HG03135 (cell line): ENCODE data around the gene DHRS12.
"Not testable (repeated sequence)": the region's sequence is repeated elsewhere in the genome, so short reads cannot be mapped to it uniquely, and the experiment has no call there.

Experiments used
- ATAC-seq: cut with Tn5 transposase; IDR thresholded peaks from one replicate; pipeline ENCODE4 v1.9.1; 2021; ENCODE audit warnings: mild to moderate bottlenecking, moderate library complexity; ENCODE audit not compliant: unreplicated experiment

Gene DHRS12

DNA sequence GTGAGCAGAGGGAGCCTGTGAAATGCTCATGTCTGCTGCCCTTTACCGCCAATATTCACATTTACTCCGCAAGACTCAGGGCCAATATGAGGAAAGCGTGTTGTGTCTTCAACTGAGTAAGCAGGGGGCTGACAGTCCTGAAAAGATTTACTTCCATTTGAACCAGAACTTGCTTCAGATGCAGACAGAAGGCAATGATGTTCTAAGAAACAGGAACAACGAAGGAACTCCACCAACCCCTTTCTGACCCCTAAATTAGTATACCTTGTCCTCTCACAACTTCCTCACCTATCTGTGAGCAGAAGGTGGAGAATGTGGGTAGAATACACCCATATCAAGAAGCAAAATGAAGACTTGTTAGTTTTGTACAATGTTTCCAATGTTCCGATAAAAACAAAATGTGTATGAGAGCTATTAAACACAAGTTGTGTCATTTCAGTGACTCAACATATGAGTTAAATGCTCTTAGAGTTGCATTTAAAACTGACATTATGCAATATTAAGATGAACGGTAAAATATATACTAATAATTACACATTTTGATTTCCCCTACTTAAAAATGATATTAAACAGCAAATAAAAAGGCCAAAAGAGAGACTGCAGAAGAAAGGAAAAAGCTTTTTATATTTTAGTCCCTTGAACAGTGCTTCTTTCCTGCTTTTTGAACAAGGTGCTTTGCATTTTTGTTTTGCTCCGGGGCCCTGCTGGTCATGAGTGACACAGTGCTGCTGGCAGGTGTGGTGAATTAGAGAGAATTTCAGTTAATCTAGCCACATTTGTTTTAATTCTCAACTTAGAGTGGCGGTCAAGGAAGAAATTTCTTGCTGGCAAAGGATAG lies 25.0 kb upstream of the DHRS12 start:
- no peak for ATAC-seq

DNA sequence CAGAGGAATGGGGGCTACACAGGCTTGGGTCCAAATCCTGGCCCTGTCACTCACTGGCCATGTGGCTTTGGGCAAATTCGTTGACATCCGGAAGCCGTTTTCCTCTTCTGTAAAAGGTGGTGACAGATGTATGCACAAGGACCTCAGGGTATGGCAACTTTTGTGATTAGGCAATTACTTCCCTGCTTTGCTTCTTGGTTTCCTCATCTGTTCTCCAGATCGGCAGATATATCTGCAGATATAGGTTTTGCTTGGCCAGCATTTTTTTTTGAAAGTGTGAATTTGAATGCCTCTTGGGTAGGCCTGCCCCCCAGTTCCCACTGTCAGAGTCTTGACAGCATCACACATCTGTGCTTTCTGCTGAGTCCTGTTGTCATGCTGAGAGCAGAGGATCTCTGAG lies 23.3 kb upstream of the DHRS12 start:
- ATAC-seq, result no peak

DNA sequence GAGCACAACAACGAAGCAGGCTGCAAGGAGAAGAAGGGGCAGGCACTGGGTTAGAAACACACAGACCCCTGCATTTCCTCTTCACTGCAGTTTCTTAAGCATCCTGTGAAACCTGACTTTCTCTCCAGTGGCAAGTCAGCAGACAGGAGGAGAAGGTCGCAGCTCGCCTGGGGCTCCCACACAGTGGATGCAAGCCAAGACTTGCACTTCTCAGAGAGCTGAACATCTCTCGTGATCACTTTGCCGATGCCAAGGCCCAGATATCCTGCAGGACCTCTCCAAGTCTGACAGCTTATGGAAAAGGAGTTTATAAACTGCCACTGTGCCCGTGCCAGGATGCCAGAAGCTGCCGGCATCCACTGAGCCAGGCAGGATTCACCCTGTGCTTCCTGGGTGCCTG lies 22.6 kb upstream of the DHRS12 start:
- no peak for ATAC-seq

DNA sequence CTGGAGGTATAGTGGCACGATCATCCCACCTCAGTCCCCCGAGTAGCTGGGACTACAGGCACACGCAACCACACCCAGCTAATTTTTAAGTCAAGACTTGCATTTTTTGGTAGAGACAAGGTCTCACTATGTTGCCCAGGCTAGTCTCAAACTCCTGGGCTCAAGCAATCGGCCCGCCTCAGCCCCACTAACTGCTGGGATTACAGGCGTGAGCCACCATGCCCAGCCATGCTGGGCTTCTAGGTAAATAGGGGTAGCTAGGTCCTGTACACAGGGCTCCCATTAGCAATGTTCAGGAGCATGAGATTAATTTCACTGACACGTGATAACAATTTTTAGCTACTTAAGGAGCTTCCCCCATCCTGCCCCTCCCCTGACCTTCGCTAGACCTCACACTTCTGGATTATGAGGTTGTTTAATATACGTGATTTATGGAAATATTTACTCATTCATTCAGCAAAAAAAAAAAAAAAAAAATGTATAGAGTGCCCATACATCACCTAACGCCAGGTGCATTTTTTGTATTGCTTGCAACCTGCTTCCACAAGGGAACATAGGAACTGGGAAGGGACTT lies 21.8 kb upstream of the DHRS12 start:
- ATAC-seq, result no peak

DNA sequence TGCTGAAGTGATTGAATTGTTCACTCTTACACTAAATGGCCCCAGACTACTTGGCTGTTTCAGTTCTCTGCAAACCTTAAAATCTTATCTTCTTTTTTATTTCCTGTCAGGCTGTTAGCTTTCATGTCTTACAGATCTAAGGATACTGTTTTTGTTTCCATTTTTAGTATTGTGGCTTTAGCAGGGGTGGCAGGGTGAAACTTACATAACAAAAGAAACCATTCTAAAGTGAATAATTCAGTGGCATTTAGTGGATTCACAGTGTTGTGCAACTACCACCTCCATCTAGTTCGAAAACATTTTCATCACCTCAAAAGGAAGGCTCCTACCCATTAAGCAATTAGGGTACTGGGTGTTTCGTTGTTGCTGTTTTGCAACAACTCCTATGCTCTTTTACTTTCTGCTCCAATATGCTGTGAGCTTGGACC lies 21.2 kb upstream of the DHRS12 start:
- ATAC-seq, result no peak

DNA sequence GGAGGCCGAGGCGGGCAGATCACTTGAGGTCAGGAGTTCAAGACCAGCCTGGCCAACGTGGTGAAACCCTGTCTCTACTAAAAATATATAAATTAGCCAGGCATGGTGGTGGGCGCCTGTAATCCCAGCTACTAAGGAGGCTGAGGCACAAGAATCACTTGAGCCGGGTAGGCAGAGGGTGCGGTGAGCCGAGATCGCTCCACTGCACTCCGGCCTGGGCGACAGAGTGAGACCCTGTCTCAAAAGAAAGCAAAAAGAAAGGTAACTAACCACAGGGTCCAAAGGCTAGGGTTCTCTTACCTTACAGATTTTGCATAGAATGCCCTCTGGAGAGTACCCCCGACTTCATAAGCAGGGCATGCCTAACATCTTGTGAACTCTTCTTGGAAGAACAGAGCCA lies 20.7 kb upstream of the DHRS12 start:
- ATAC-seq, result not testable (repeated sequence)

DNA sequence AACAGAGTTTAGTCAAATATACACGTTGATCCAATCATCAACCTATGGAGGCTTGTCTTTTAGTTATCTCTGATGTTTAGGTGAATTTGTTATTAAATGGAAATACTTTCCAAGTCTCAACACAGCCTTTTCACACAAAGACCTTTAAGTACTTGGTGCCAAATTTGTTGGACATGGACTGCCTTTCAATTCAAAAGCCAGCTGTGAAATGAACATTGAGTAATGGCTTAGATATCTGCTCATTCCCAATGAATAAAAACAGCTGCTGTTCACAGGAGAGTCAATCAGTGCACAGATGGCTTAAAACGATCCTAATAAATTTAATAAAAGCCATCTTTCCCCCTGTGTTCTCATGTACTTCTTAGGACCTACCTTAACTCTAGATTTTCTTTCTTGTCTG lies 19.9 kb upstream of the DHRS12 start:
- no peak for ATAC-seq

DNA sequence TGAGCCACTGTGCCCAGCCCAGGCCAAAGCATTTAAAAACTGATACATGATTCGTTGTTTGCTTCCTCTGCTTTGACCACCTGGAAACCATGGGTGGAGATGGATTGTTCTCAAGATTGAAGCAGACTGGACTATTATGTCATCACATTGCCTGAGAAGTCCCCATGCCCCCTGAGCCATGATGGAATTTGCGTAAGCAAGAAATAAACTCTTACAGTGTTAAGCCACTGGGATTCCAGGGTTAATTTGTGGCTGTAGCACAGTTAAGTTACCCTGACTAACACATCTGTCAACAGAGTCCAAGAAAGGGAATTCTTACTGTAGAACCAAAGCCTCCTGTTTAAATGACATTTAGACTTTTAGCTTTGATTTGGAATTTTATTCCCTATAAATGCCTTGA lies 19.4 kb upstream of the DHRS12 start:
- no peak for ATAC-seq

DNA sequence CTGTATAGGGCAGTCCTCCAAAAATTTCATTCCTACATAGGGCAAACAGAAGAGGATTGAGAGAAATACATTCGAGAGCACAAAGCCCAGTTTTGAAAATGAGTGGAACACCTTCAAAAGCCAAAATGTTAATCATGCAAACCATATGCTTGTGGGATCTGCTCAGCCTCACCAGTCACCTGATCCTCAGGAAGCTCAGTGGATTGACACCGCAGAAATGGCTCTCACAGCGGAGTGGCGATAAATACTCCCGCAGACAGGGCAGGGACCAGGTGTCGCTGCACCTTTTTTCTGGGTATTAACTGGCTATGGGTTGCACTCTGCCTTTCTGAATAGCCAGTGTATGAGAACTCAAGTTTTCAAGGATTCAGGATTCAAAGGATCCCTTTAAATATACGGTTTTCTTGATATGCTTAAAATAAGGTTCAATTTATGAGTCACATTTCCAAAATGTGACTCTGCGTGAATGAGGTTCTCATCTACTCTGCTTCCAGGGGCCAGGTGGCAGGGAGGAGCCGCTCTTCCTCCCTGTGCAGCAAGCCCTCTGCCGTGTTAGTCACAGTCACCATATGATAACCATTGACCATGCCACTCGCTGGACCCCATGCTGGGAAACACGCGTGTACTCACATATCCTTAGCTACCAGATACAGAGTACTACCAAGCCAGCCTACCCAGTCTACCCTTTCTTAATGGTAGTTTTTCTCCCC lies 18.3 kb upstream of the DHRS12 start:
- no peak for ATAC-seq

DNA sequence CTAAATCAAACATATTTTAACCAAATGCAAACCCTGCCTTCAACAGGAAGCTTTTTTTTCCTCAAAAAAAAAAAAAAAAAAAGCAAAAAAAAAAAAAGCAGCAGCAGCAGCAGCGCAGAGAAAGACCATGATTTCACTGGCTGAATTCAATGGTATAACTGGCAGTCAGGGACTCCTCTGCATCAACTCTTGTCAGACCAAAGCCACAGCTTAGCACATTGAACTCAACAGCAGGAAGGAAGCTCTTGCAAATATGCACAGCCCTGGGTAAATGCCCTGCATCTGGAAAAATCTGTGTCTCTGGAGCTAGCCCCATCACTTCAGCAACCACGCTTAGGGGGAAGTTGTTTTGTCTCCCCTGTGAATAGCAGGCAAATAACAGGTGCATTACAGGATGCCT lies 17.6 kb upstream of the DHRS12 start:
- ATAC-seq, result no peak

DNA sequence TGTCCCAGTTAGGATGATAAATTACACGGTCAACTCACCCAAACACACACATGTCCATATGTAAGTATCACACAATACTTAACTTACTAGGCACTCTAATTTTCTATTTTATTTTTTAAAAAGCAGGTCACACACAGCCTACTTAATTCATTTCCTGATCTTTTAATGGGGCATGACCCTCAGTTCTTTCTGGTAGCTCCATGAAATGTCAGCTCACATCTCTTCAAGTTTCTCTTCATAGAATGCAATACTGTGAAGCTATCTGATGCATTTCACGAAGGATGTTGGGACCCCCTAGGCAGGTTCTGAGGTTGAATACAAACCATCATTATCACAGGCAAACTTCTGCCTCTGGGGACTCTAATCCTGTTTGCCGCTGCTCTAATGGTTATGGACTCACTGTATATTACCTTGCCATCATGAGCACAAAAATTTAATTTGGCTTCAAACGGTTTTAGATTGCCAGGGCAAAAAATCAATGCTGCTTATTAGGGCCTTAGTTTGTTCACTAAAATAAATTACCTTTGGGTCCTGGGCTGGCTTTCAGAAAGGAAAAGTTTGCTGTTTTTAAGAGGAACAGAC lies 16.1 kb upstream of the DHRS12 start:
- no peak for ATAC-seq

DNA sequence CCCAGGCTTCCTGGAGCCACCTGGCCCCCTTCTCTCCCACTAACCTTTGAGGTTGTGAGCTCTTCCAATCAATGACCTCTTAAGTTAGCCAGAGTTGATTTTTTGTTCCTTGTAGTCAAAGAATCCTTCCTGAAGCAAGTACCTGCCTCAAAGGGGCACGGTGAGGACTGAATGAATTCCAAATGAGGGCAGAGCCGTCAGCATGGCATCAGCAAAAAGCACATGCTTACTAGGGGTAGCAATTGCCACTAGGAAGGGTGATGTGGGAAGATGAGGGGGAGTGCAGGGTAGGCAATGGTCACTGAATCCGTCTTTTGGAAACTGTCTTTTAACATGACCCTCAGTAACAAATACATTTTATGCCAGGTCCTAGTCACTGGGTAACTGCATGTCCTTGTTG lies 15.6 kb upstream of the DHRS12 start:
- no peak for ATAC-seq

DNA sequence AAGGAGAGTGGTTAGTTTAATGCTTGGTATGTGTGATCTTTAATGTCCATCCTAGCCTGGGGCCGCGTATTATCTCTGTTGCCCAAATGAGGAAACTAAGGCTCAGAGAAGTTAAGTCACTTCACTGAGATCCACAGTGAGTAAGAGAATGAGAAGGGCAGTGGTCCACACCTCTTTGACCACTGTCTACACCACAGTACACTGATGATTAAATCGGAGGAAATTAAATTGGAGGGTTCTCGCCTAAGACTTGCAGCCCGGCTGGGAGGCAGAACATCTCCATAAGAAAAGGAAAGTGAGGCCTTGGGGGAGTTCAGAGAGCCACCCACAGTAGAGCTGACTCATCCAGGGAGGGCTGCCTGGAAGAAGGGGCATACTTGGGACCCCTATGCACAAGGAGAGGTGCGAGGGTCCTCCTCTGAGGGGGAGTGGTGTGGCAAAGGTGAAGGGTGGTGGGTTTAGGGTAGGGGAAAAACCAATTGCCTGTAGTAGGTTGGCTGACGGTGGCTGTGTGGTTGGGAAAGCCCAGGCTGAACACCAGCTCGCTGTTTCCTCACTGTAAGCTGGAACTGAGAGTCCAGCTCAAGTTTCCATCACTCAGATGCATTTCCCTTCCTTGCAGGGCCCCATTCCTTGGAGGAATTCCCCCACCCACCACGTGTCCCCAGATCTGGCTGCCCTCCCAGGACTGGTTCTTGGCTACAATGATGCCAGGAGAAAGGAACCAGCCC lies 15.0 kb upstream of the DHRS12 start:
- ATAC-seq, result no peak

DNA sequence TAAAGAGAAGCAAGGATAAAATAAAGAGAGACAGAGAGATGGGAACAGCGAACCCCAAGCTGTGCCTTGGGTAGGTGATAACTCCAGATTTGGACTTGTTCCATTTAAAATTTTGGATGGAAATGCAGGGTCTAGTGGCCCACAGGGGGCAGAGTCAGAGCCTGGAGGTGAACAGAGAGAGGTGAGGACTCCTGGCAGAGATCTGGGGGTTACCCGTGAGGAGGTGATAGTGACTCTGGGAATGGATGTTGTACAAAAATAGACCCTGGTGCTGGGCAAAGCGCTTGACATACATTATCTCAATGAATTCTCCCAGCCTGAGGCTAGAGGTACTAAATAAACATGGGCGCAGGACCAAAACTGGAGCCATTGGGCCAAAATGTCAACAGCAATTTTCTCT lies 14.3 kb upstream of the DHRS12 start:
- no peak for ATAC-seq

DNA sequence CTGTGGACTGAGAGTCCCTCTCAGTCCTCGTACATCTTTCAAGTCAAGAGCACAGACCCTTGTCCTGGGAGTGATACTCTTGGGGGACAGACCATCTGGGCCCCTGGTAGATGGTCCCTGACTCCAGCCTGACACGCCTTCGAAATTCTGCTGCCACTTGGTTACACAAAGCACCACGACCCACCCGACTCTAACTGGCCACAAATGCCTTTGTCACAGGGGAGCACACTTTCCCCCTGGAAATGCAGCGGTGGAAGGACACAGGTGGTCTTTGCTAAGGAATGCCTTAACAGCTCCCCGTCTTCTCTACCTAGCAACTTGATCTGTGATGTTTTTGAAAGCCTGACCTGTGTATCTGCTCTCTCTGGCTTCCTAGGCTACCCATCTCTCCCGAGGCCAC lies 13.8 kb upstream of the DHRS12 start:
- ATAC-seq, result no peak

DNA sequence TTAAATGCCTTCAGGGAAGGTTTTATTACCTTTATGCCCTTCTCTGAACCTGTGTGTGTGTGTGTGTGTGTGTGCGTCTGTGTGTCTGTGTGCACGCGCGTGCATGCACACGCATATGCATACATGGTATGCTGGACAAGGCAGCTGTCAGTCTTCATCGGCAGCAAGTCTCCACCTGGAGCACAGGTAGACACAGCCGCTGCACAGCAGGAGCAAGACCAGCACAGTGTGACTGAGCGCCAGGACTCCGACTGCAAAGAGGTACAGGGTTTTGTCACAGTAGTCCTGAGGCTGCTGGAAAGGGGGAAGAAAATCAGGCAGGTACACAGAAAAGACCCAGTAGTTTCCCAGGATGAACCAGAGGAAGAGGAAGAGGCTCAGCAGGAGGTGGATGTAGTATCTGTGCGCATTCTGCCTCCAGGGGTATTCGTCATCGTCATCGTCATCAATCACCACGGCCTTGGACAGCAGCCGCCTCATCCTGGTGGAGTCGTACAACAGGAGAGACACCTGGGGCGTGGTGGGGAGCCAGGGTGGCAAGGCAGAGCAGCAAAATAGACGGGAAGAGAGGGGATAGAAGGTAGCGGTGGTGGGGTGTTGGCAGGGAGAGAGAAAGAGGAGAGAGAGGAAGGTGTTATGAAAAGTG lies 12.8 kb upstream of the DHRS12 start:
- ATAC-seq, result no peak

DNA sequence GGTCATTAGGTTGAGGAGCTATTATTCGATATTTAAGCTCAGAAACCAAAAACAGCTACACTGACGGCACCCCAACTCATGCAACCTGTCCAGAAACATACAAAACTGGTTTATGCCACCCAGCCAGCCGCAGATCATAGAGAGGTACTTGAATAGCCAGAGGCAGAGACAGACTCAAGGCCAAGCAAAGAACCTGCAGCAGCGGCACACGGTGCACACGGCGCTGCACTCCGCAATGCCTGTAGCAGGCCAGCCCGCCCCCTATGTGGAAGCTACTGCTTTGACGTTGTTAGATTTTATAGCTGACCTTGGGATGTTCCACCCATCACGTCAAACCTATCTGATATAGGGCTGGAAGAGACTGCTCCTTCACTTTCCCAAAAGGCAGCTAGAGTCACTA lies 11.9 kb upstream of the DHRS12 start:
- ATAC-seq, result no peak

DNA sequence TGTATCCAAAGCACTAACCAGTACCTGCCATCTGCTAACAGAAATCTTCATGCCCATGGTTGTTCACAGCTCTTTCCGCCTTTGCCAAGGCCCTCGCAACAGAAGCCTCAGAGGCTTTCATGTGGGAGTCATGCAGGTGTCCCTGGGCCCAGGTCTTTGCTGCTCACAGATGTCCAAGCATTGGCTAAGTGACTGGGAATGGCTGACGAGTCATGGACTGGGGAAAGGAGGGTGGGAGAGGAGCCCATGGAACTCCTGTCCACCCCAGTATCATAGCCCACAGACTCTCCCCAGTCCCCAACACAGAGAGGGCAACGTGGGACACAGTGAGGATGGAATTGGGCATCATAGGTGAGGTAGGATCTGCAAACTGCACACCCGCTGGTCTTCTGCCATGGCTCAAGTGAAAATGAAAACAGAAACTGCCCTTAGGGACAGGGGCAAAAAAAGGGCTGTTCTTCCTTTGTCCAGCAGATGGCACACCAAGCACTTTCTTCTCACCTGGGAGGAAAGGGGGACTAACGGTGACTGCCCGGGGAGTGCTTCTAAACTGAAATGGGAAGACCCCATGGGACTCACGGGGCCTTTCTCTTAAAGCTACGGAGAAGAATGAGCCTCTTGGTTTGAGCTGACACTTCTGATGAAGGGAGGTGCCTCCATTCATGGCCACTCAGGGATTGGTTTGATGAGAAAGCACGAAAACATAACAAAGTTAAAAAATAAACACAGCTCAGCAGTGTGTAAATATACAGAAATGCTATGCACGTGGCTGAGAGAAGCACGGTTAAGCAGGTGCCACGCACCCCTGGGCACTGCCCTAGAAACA lies 11.1 kb upstream of the DHRS12 start:
- peak; percentile 79 for ATAC-seq

DNA sequence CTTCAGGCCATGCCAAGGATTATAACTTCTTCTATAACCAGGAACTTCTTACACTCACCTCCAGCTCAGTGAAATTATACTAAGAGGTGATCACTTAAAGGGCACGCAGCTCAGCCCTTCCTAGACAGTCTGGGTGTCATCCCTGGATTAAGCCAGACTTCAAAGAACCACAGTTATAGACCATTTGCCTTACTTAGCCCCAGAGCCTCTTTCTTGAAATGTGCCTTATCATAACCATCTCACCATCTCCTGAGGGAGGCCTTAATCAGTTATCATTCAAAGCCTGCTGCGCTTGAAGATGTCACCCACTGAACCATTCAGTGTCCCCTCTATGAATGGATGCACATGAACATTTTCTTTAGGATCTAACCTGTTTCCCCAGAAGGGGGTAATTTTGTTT lies 10.1 kb upstream of the DHRS12 start:
- ATAC-seq, result no peak
